Tibial nerve (tissue), 3 donors: Measurements from ENCODE around the gene DCTN1.

Experiments
- CTCF ChIP-seq, 5 experiments: fragments of 200-600 bp in 3 of 5; fragments of 450-650 bp in 2 of 5; sonication (generic) in 3 of 5; IDR thresholded peaks; one replicate each; pipeline ENCODE4 v1.5.1; 2016 to 2019; ENCODE audit warnings: antibody characterized with exemption in 5 of 5, mild to moderate bottlenecking in 3 of 5, moderate library complexity in 2 of 5
- POLR2A ChIP-seq, 2 donors: fragments of 450-650 bp; IDR thresholded peaks; one replicate each; pipeline ENCODE4 v1.6.1; 2017; ENCODE audit warnings: antibody characterized with exemption in 2 of 2, mild to moderate bottlenecking in 2 of 2, moderate library complexity in 2 of 2

- TF ChIP-seq CTCF (IDR thresholded peaks at IDR 0.05) (no peak), POLR2A (IDR thresholded peaks at IDR 0.05) (no peak)
These were observed 30.2 kb downstream of the DCTN1 start for GRCh38 chr2:74349889-74350288.
